SH-SY5Y (cell line): ENCODE results near the gene MACROD2.

ENCODE experiments used
- GATA2 ChIP-seq: IDR thresholded peaks from 2 replicates; pipeline ENCODE4 v1.6.1; 2011; ENCODE audit warnings: mild to moderate bottlenecking, low read depth, low read length
- GATA3 ChIP-seq: IDR thresholded peaks from 2 replicates; pipeline ENCODE4 v1.6.1; 2011; ENCODE audit warnings: low read depth, mild to moderate bottlenecking, low read length, moderate library complexity

- TF ChIP-seq GATA2 (no peak), GATA3 (no peak)
Measured at GRCh38 chr20:15627501-15627903, 1632.2 kb downstream of the MACROD2 start.
